ENCODE measurements around the gene SNX8. TPM values are rescaled to one million over a fixed set of nuclear protein-coding genes. Genes with fewer than 3 reads are reported as not detected.

The SNX8 gene
- total RNA-seq, 1 experiment from 2014 or later: 40.6 TPM

DNA sequence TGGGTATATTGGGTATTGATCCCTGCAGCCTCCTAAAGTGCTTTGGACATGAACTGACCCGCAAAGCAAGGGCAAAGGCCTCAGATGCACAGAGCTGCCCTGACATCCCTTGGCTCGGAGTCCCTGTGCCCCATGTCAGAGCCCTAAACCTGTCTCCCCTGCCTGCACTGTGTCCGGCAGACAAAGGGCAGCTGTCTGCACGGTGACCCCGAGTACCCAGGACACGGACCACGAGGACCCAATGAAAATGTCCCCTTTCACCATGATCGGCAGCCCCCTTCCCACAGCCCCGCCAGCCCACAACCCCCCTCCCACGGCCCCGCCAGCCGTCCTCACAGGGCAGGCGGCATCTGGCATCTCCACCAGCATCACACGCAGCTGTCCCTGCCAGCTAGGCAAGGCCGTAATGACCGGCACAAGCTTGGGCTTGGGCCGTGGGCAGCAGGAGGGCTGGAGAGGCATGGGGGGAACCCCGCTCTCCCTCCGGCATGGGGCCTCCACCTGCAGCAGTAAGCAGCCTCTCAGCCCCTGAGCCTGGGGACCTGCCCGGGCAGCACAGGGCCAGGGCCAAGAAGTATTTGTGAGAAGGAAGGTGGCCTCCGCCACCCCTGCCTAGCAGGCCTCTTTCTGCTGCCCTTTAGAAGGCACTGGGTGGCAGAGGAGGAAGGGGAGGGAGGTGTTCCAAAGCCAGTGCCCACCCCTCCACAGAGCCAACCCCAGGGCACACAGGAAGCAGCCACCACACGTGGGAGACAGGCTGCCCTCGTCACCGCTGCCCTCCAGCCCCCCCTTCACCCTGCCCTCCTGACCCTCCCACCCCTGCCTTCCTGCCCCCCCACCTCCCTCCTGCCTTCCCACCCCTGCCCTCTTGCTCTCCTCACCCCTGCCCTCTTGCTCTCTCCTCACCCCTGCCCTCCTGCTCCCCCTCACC, 62.1 kb downstream of the SNX8 start:
- Histone ChIP-seq H3K9ac (ENCODE audit: extremely low read depth, insufficient read length, low read length) (no peak overlapping the region), H3K4me1 (ENCODE audit: insufficient read depth, low read length) (no peaks in the 10 kb centered on the region)
- H3K27ac Mint-ChIP-seq: peak overlapping the region in 1 of 3 experiments; percentile 49; a peak in 1 of 7 replicates

More for the DNA sequence above, 62.1 kb downstream of the SNX8 start:
- Histone ChIP-seq H3K23ac (ENCODE audit: insufficient read length, low read depth, low read length) (no peak overlapping the region), H2AFZ (ENCODE audit: low read length) (no peak overlapping the region), H2AK5ac (ENCODE audit: insufficient read length, low read length) (no peak overlapping the region), H2BK5ac (ENCODE audit: insufficient read length, low read length) (no peak overlapping the region), H3K9me3 (ENCODE audit: control insufficient read depth, low read depth, low read length) (no peaks in the 10 kb centered on the region), H4K20me1 (ENCODE audit: control insufficient read depth, insufficient read depth, insufficient read length) (no peaks in the 10 kb centered on the region), H3K27ac (ENCODE audit: insufficient read length, low read depth, low read length) (no peak overlapping the region), H4K5ac (ENCODE audit: insufficient read length, low read depth, low read length) (no peak overlapping the region), H3K23me2 (ENCODE audit: insufficient read length, low read depth, low read length, poor library complexity, severe bottlenecking) (no peaks in the 10 kb centered on the region), H4K91ac (ENCODE audit: insufficient read length, low read depth, low read length) (no peak overlapping the region), H2BK12ac (ENCODE audit: insufficient read length, low read depth, low read length) (no peak overlapping the region), H3K56ac (ENCODE audit: insufficient read length, low read depth, low read length) (no peak overlapping the region), H3K27me3 (ENCODE audit: insufficient read depth, low read length) (no peaks in the 10 kb centered on the region), H3K14ac (ENCODE audit: insufficient read depth, low read length) (no peak overlapping the region; the same call in 1 of the 2 replicates), H3K18ac (ENCODE audit: insufficient read length, low read depth, low read length) (no peak overlapping the region), H3K79me1 (ENCODE audit: insufficient read depth, low read depth, low read length, poor library complexity, severe bottlenecking) (no peaks in the 10 kb centered on the region), H3K4me2 (ENCODE audit: insufficient read depth, insufficient read length, low read length) (no peak overlapping the region), H3T11ph (ENCODE audit: low read length) (no peak overlapping the region), H3K79me2 (ENCODE audit: insufficient read depth, low read length) (no peaks in the 10 kb centered on the region), H2BK120ac (ENCODE audit: low read depth, low read length, poor library complexity, severe bottlenecking) (no peak overlapping the region), H2BK20ac (ENCODE audit: low read depth, low read length, poor library complexity, severe bottlenecking) (no peak overlapping the region), H2BK15ac (ENCODE audit: low read depth, low read length) (no peak overlapping the region), H3K4ac (ENCODE audit: low read depth, low read length) (no peak overlapping the region), H4K8ac (replicated peaks; ENCODE audit: insufficient read length, low read depth, low read length) (no peak overlapping the region)
- TF ChIP-seq, protein P1, sequence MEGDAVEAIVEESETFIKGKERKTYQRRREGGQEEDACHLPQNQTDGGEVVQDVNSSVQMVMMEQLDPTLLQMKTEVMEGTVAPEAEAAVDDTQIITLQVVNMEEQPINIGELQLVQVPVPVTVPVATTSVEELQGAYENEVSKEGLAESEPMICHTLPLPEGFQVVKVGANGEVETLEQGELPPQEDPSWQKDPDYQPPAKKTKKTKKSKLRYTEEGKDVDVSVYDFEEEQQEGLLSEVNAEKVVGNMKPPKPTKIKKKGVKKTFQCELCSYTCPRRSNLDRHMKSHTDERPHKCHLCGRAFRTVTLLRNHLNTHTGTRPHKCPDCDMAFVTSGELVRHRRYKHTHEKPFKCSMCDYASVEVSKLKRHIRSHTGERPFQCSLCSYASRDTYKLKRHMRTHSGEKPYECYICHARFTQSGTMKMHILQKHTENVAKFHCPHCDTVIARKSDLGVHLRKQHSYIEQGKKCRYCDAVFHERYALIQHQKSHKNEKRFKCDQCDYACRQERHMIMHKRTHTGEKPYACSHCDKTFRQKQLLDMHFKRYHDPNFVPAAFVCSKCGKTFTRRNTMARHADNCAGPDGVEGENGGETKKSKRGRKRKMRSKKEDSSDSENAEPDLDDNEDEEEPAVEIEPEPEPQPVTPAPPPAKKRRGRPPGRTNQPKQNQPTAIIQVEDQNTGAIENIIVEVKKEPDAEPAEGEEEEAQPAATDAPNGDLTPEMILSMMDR (conservative IDR thresholded peaks at IDR 0.05): no peak
- H3K4me3 Mint-ChIP-seq: no peak overlapping the region
- H3K27me3 Mint-ChIP-seq (ENCODE audit: low read depth): no peaks in the 10 kb centered on the region
- peaks cover 0 to 6% of the 10 kb centered on the region in 2 experiments; a peak in 1 of 4 replicates for H3K4me1 Mint-ChIP-seq
- H3K36me3 Mint-ChIP-seq (ENCODE audit: insufficient read depth in 1 of 3, low read depth in 3 of 3): peaks cover 10 to 48% (median 38%) of the 10 kb centered on the region in 3 experiments; a peak in 6 of 7 replicates
- H3K9me3 Mint-ChIP-seq: no peaks in the 10 kb centered on the region
- DNase-seq: no peak
- no CpG with 5 or more reads among the region's 24 CpGs for whole genome bisulfite sequencing (ENCODE audit: extremely low coverage, insufficient read length, low lambda C conversion rate)

Data from H9 (cell line).